Sigmoid colon (tissue), 7 donors: Measurements from ENCODE around the gene TBC1D22A. TPM values are rescaled to one million over a fixed set of nuclear protein-coding genes. Genes with fewer than 3 reads are reported as not detected.

Experiments used
- DNase-seq: peaks from one replicate; pipeline ENCODE4 v3.0.0-alpha.2; 2019
- H3K27ac ChIP-seq, 4 donors: fragments of 200-600 bp; sonication (generic); one replicate each; pipeline ENCODE4 v1.5.1; 2016 to 2019; ENCODE audit warnings: mild to moderate bottlenecking in 1 of 4
- H3K27me3 ChIP-seq, 3 donors: fragments of 200-600 bp; sonication (generic); one replicate each; pipeline ENCODE4 v1.5.1; 2019; ENCODE audit warnings: mild to moderate bottlenecking in 1 of 3
- H3K36me3 ChIP-seq, 4 donors: fragments of 200-600 bp; sonication (generic); one replicate each; pipeline ENCODE4 v1.5.1; 2016 to 2019
- H3K4me1 ChIP-seq, 4 donors: fragments of 200-600 bp; sonication (generic); one replicate each; pipeline ENCODE4 v1.5.1; 2017 to 2019
- H3K4me3 ChIP-seq, 4 donors: fragments of 200-600 bp; sonication (generic); one replicate each; pipeline ENCODE4 v1.5.1; 2017 to 2019; ENCODE audit warnings: mild to moderate bottlenecking in 2 of 4, moderate library complexity in 1 of 4
- H3K9me3 ChIP-seq, 4 donors: fragments of 200-600 bp in 3 of 4; sonication (generic) in 3 of 4; one replicate each; pipeline versions ENCODE4 v1.5.1 to v1.6.1; 2013 to 2019
- EP300 ChIP-seq, 4 donors: sonication (generic); formaldehyde crosslinking; IDR thresholded peaks; one replicate each; pipeline ENCODE4 v1.6.1; 2017; ENCODE audit warnings: antibody characterized with exemption in 4 of 4
- POLR2A ChIP-seq, 2 donors: fragments of 450-650 bp; IDR thresholded peaks; one replicate each; pipeline ENCODE4 v1.6.1; 2016; ENCODE audit warnings: antibody characterized with exemption in 2 of 2, mild to moderate bottlenecking in 2 of 2, moderate library complexity in 2 of 2
- POLR2AphosphoS5 ChIP-seq, 4 donors: sonication (generic); formaldehyde crosslinking; IDR thresholded peaks; one replicate each; pipeline ENCODE4 v1.6.1; 2017; ENCODE audit warnings: antibody characterized with exemption in 4 of 4
- WGBS, 2 donors: extraction: QIAGEN DNeasy Blood & Tissue Kit; methylation state at CpG; one replicate each; pipeline ENCODE4 v1.1.7; 2013; 5-methylcytosine and 5-hydroxymethylcytosine counted together
- intact Hi-C: fragments of 100-400 bp; cut with DNase I; formaldehyde crosslinking; loops from one replicate; pipeline ENCODE4 v1.15.1; 2023
- polyA plus RNA-seq, 3 donors: library from polyadenylated mRNA; stranded (reverse); fragments of 200-250 nt; gene quantifications; one replicate each; pipeline ENCODE4 v1.2.3, GENCODE V29; 2013
- total RNA-seq, 4 donors: library from RNA; depleted of rRNA; stranded (reverse); fragments of >200 nt; gene quantifications; one replicate each; pipeline ENCODE4 v1.1.0, GENCODE V29; 2016
- TF ChIP-seq, protein P1 (sequence below), 4 experiments: fragments of 450-650 bp in 3 of 4; fragments of 200-600 bp in 1 of 4; IDR thresholded peaks; one replicate each; pipeline ENCODE4 v1.5.1; 2016 to 2019; ENCODE audit warnings: antibody characterized with exemption in 4 of 4, mild to moderate bottlenecking in 3 of 4, moderate library complexity in 2 of 4
- donor health status: healthy with polysubstance abuse.
- donor health status: Bipolar disorder and iron deficiency.
- donor health status: healthy.

Gene TBC1D22A
- total and polyA plus RNA-seq, 7 donors = 13.6 to 34.6 (median 14.3) TPM

- Histone ChIP-seq H3K4me1 (peaks cover 0 to 9% (median 0%) of the 10 kb centered on the region in 4 donors), H3K27ac (no peak overlapping the region), H3K36me3 (peaks cover 0 to 3% (median 0%) of the 10 kb centered on the region in 4 donors), H3K27me3 (no peaks in the 10 kb centered on the region), H3K9me3 (no peaks in the 10 kb centered on the region), H3K4me3 (no peak overlapping the region)
- WGBS, 2 donors = 65 to 91% methylated on average over 7 of the region's 7 CpGs
- no peak for DNase-seq
- intact Hi-C loops = no loop called here
- TF ChIP-seq POLR2AphosphoS5 (IDR thresholded peaks at IDR 0.05) = no peak
- no peak for TF ChIP-seq EP300 (IDR thresholded peaks at IDR 0.05)
- TF ChIP-seq, protein P1, sequence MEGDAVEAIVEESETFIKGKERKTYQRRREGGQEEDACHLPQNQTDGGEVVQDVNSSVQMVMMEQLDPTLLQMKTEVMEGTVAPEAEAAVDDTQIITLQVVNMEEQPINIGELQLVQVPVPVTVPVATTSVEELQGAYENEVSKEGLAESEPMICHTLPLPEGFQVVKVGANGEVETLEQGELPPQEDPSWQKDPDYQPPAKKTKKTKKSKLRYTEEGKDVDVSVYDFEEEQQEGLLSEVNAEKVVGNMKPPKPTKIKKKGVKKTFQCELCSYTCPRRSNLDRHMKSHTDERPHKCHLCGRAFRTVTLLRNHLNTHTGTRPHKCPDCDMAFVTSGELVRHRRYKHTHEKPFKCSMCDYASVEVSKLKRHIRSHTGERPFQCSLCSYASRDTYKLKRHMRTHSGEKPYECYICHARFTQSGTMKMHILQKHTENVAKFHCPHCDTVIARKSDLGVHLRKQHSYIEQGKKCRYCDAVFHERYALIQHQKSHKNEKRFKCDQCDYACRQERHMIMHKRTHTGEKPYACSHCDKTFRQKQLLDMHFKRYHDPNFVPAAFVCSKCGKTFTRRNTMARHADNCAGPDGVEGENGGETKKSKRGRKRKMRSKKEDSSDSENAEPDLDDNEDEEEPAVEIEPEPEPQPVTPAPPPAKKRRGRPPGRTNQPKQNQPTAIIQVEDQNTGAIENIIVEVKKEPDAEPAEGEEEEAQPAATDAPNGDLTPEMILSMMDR (IDR thresholded peaks at IDR 0.05) = no peak
- no peak for TF ChIP-seq POLR2A (IDR thresholded peaks at IDR 0.05)
Observed at GRCh38 chr22:46806794-46807193, 44.3 kb downstream of the TBC1D22A start.

- H3K36me3 ChIP-seq = no peaks in the 10 kb centered on the region
- intact Hi-C loops = no loop called here
- DNase-seq = no peak
Observed at GRCh38 chr22:46807458-46807857, 45.0 kb downstream of the TBC1D22A start.

DNA sequence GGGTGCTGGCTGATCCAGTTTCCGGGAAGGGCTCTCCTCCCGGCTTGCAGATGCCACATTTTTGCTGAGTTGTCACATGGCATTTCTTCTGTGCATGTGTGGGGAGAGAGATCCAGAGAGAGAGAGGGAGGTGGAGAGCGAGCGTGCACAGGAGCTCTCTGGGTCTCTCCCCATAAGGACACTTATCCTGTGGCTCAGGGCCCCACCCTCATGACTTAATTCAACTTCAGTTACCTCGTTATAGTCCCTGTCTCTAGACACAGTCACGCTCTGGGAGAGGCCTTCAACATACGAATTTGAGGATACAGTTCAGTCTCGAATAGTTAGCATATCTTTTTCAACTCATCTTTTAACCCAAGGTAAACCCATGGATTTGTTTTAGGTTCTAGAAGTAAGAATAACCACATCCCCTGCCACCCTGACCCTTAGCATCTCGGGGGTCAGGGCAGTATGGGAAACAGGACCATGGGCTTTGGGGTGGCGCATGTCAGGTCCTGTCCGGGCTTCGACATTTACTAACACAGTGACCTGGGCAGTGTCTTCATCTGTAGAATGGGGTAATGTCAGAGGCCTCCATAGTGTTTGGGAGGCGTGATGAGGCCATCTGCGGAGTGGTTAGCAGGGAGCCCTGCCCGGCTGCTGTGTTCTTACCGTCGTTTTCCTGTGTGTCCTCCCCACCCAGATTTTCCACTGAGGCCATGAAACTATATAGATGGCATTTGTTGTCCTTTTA lies 46.9 kb downstream of the TBC1D22A start:
- peaks cover 0 to 8% (median 6%) of the 10 kb centered on the region in 4 donors for H3K4me1 ChIP-seq
- intact Hi-C loops = no loop called here
- H3K27ac ChIP-seq = no peak overlapping the region
- no peak overlapping the region for H3K4me3 ChIP-seq
- TF ChIP-seq, protein P1 (IDR thresholded peaks at IDR 0.05) = no peak
- TF ChIP-seq EP300 (IDR thresholded peaks at IDR 0.05) (no peak), POLR2A (IDR thresholded peaks at IDR 0.05) (no peak), POLR2AphosphoS5 (IDR thresholded peaks at IDR 0.05) (no peak)
- H3K27me3 ChIP-seq = no peaks in the 10 kb centered on the region
- H3K36me3 ChIP-seq = no peaks in the 10 kb centered on the region
- WGBS, 2 donors = 95 to 99% methylated on average over 17 of the region's 17 CpGs
- no peak for DNase-seq
- no peaks in the 10 kb centered on the region for H3K9me3 ChIP-seq

More at GRCh38 chr22:46807458-46807857, 45.0 kb downstream of the TBC1D22A start:
- Histone ChIP-seq H3K27ac (no peak overlapping the region), H3K9me3 (no peaks in the 10 kb centered on the region), H3K27me3 (no peaks in the 10 kb centered on the region), H3K4me1 (peaks cover 0 to 9% (median 0%) of the 10 kb centered on the region in 4 donors), H3K4me3 (no peak overlapping the region)
- 97 to 98% methylated on average over 6 of the region's 6 CpGs for WGBS, 2 donors
- TF ChIP-seq, protein P1 (IDR thresholded peaks at IDR 0.05) = no peak
- no peak for TF ChIP-seq EP300 (IDR thresholded peaks at IDR 0.05)
- no peak for TF ChIP-seq POLR2AphosphoS5 (IDR thresholded peaks at IDR 0.05)
- no peak for TF ChIP-seq POLR2A (IDR thresholded peaks at IDR 0.05)

- 97% methylated on average over 21 of the region's 21 CpGs for WGBS, 2 donors
- no peak overlapping the region for H3K27ac ChIP-seq
- DNase-seq = no peak
- H3K27me3 ChIP-seq = no peaks in the 10 kb centered on the region
- H3K4me1 ChIP-seq = peaks cover 0 to 17% (median 15%) of the 10 kb centered on the region in 4 donors
- H3K36me3 ChIP-seq = no peaks in the 10 kb centered on the region
- intact Hi-C loops = no loop called here
- no peaks in the 10 kb centered on the region for H3K9me3 ChIP-seq
- no peak overlapping the region for H3K4me3 ChIP-seq
- TF ChIP-seq, protein P1 (IDR thresholded peaks at IDR 0.05) = no peak
- TF ChIP-seq EP300 (IDR thresholded peaks at IDR 0.05) (no peak), POLR2A (IDR thresholded peaks at IDR 0.05) (no peak), POLR2AphosphoS5 (IDR thresholded peaks at IDR 0.05) (no peak)
Observed at GRCh38 chr22:46810856-46811786, 48.7 kb downstream of the TBC1D22A start.
